Osteoblast (primary cell): ENCODE data around the gene MAGOHB. TPM values are rescaled to one million over a fixed set of nuclear protein-coding genes. Genes with fewer than 3 reads are reported as not detected.

Experiments
- DNase-seq: peaks from one replicate; pipeline ENCODE4 v3.0.0; 2011; ENCODE audit warnings: low spot score, mixed read lengths; ENCODE audit not compliant: insufficient read length; ENCODE audit errors: missing footprints
- H2AFZ ChIP-seq: 2 replicates; pipeline ENCODE4 v1.6.0; 2011; ENCODE audit warnings: mild to moderate bottlenecking, low read length
- H3K27ac ChIP-seq: 2 replicates; pipeline ENCODE4 v1.5.1; 2011; ENCODE audit warnings: mild to moderate bottlenecking, low read depth, low read length, moderate library complexity
- H3K27me3 ChIP-seq: 2 replicates; pipeline ENCODE4 v1.6.0; 2012; ENCODE audit warnings: mild to moderate bottlenecking, control low read depth, inconsistent platforms, low read length, moderate library complexity; ENCODE audit not compliant: insufficient read depth
- H3K36me3 ChIP-seq: 2 replicates; pipeline ENCODE4 v1.5.1; 2011; ENCODE audit warnings: mild to moderate bottlenecking, low read length, control low read depth, moderate library complexity; ENCODE audit not compliant: insufficient read depth
- H3K4me1 ChIP-seq: 2 replicates; pipeline ENCODE4 v1.5.1; 2011; ENCODE audit warnings: mild to moderate bottlenecking, low read length, control low read depth, moderate library complexity; ENCODE audit not compliant: insufficient read depth
- H3K4me2 ChIP-seq: 2 replicates; pipeline ENCODE4 v1.6.0; 2011; ENCODE audit warnings: mild to moderate bottlenecking, low read length; ENCODE audit not compliant: insufficient read depth
- H3K4me3 ChIP-seq: fragments of 200-600 bp; sonication (generic); 3 replicates; pipeline ENCODE4 v1.5.1; 2012; ENCODE audit warnings: mild to moderate bottlenecking, low read length, inconsistent platforms; ENCODE audit not compliant: insufficient read depth
- H3K79me2 ChIP-seq: 2 replicates; pipeline ENCODE4 v1.6.0; 2012; ENCODE audit warnings: mild to moderate bottlenecking, low read length, control low read depth, inconsistent platforms; ENCODE audit not compliant: insufficient read depth
- H3K9me3 ChIP-seq: 2 replicates; pipeline ENCODE4 v1.5.1; 2011; ENCODE audit warnings: low read depth, low read length, control low read depth
- H4K20me1 ChIP-seq: 2 replicates; pipeline ENCODE4 v1.6.0; 2012; ENCODE audit warnings: mild to moderate bottlenecking, low read length, control low read depth; ENCODE audit not compliant: insufficient read depth
- CTCF ChIP-seq: IDR thresholded peaks from 2 replicates; pipeline ENCODE4 v1.5.1; 2011; ENCODE audit warnings: mild to moderate bottlenecking, low read depth, low read length, moderate library complexity; ENCODE audit errors: extremely low read depth
- total RNA-seq: library from RNA; depleted of rRNA; stranded (reverse); fragments of >200 nt; gene quantifications from 2 replicates; pipeline ENCODE4 v1.2.3, GENCODE V29; 2012

The MAGOHB gene
- total RNA-seq, 1 donor, result 16.3 TPM

GRCh38 chr12:10645910-10646309, 32.5 kb upstream of the MAGOHB start:
- TF ChIP-seq CTCF, result no peak
- Histone ChIP-seq H3K36me3 (no peaks in the 10 kb centered on the region), H3K4me1 (peaks cover 9% of the 10 kb centered on the region), H4K20me1 (no peaks in the 10 kb centered on the region), H3K9me3 (peaks cover 3% of the 10 kb centered on the region), H3K4me2 (no peak overlapping the region), H3K79me2 (no peaks in the 10 kb centered on the region), H3K27ac (no peak overlapping the region), H3K4me3 (no peak overlapping the region), H3K27me3 (no peaks in the 10 kb centered on the region), H2AFZ (no peak overlapping the region)
- DNase-seq, result no peak

- Histone ChIP-seq H3K4me3 (no peak overlapping the region), H3K36me3 (no peaks in the 10 kb centered on the region), H3K27me3 (no peaks in the 10 kb centered on the region), H3K27ac (peak overlapping the region; percentile 52), H3K79me2 (no peaks in the 10 kb centered on the region), H2AFZ (peak overlapping the region; percentile 52), H3K9me3 (peaks cover 3% of the 10 kb centered on the region), H4K20me1 (no peaks in the 10 kb centered on the region), H3K4me2 (peak overlapping the region; percentile 6), H3K4me1 (peaks cover 12% of the 10 kb centered on the region)
- DNase-seq, result peak; percentile 66
- no peak for TF ChIP-seq CTCF
Observed at GRCh38 chr12:10641735-10642500, 28.5 kb upstream of the MAGOHB start.

GRCh38 chr12:10638728-10639127, 25.3 kb upstream of the MAGOHB start:
- no peak overlapping the region for H3K27ac ChIP-seq
- H3K79me2 ChIP-seq, result no peaks in the 10 kb centered on the region
- no peak overlapping the region for H3K4me2 ChIP-seq
- H3K4me1 ChIP-seq, result peaks cover 25% of the 10 kb centered on the region
- H3K36me3 ChIP-seq, result no peaks in the 10 kb centered on the region
- TF ChIP-seq CTCF, result no peak
- no peak overlapping the region for H2AFZ ChIP-seq
- no peaks in the 10 kb centered on the region for H3K9me3 ChIP-seq
- no peak overlapping the region for H3K4me3 ChIP-seq
- H4K20me1 ChIP-seq, result no peaks in the 10 kb centered on the region
- H3K27me3 ChIP-seq, result no peaks in the 10 kb centered on the region
- DNase-seq, result no peak

GRCh38 chr12:10636611-10637010, 23.2 kb upstream of the MAGOHB start:
- peak overlapping the region; percentile 6 for H2AFZ ChIP-seq
- H3K36me3 ChIP-seq, result no peaks in the 10 kb centered on the region
- peaks cover 28% of the 10 kb centered on the region for H3K4me1 ChIP-seq
- H3K4me3 ChIP-seq, result no peak overlapping the region
- H3K27me3 ChIP-seq, result no peaks in the 10 kb centered on the region
- no peaks in the 10 kb centered on the region for H4K20me1 ChIP-seq
- H3K4me2 ChIP-seq, result no peak overlapping the region
- no peak for TF ChIP-seq CTCF
- DNase-seq, result no peak
- H3K9me3 ChIP-seq, result no peaks in the 10 kb centered on the region
- no peaks in the 10 kb centered on the region for H3K79me2 ChIP-seq
- no peak overlapping the region for H3K27ac ChIP-seq
